ENCODE results near the gene CORIN. TPM values are rescaled to one million over a fixed set of nuclear protein-coding genes. Genes with fewer than 3 reads are reported as not detected.
A peak's percentile ranks its signal among the peaks of the same experiment; 100 is the strongest.

The CORIN gene
- total and polyA plus RNA-seq, 5 donors, result 66.2 to 226 (median 175) TPM

GRCh38 chr4:47615385-47615784 lies 222.5 kb downstream of the CORIN start:
- no peaks in the 10 kb centered on the region for H3K4me1 ChIP-seq (ENCODE audit: control insufficient read depth, insufficient read depth, low read length)
- intact Hi-C loops (cut with DNase I), result no loop called here
- 83% methylated on average over 4 of the region's 4 CpGs for WGBS
- DNase-seq (no peak), ATAC-seq (no peak)
- H3K9me3 ChIP-seq (ENCODE audit: control insufficient read depth, low read length), result no peaks in the 10 kb centered on the region
- H3K27me3 ChIP-seq (ENCODE audit: control insufficient read depth, insufficient read depth), result no peaks in the 10 kb centered on the region
- H3K4me3 ChIP-seq (ENCODE audit: low read length), result no peak overlapping the region
- no peak overlapping the region for H3K27ac ChIP-seq (ENCODE audit: low read length)

GRCh38 chr4:47612116-47613023 lies 225.5 kb downstream of the CORIN start:
- intact Hi-C loops (cut with DNase I), result no loop called here
- DNase-seq (no peak), ATAC-seq (no peak)
- Histone ChIP-seq H3K4me1 (ENCODE audit: control insufficient read depth, insufficient read depth, low read length) (no peaks in the 10 kb centered on the region), H3K27ac (ENCODE audit: low read length) (no peak overlapping the region), H3K27me3 (ENCODE audit: control insufficient read depth, insufficient read depth) (no peaks in the 10 kb centered on the region), H3K4me3 (ENCODE audit: low read length) (no peak overlapping the region), H3K9me3 (ENCODE audit: control insufficient read depth, low read length) (no peaks in the 10 kb centered on the region)
- 61% methylated on average over 4 of the region's 4 CpGs for WGBS

DNA sequence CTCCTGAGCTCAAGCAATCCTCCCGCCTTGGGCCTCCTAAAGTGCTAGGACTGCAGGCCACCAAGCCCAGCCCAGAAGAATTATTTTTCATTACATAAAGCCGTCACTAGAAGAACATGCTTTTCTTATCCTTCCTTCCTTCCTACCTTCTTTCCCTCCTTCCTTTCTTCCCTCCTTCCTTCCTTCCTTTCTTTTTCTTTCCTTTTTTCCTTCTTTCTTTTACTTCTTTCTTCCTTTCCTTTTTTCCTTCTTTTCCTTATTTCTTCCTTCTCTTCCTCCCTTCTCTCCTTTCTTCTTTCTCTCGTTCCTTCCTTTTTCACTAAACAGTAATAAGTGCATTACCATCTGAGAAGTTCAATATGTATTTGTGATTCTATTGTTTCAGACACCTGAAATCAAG lies 231.4 kb downstream of the CORIN start:
- no peaks in the 10 kb centered on the region for H3K9me3 ChIP-seq (ENCODE audit: control insufficient read depth, low read length)
- H3K4me1 ChIP-seq (ENCODE audit: control insufficient read depth, insufficient read depth, low read length), result no peaks in the 10 kb centered on the region
- intact Hi-C loops (cut with DNase I), result no loop called here
- no peak overlapping the region for H3K4me3 ChIP-seq (ENCODE audit: low read length)
- H3K27ac ChIP-seq (ENCODE audit: low read length), result no peak overlapping the region
- no peaks in the 10 kb centered on the region for H3K27me3 ChIP-seq (ENCODE audit: control insufficient read depth, insufficient read depth)
- ATAC-seq, result no peak
- DNase-seq, result no peak
- 90% methylated on average over 3 of the region's 3 CpGs for WGBS

GRCh38 chr4:47598896-47599295 lies 239.0 kb downstream of the CORIN start:
- H3K9me3 ChIP-seq (ENCODE audit: control insufficient read depth, low read length), result no peaks in the 10 kb centered on the region
- DNase-seq (no peak), ATAC-seq (no peak)
- no peak overlapping the region for H3K4me3 ChIP-seq (ENCODE audit: low read length)
- 72% methylated on average over 3 of the region's 3 CpGs for whole genome bisulfite sequencing
- intact Hi-C loops (cut with DNase I), result no loop called here
- no peak overlapping the region for H3K27ac ChIP-seq (ENCODE audit: low read length)
- H3K27me3 ChIP-seq (ENCODE audit: control insufficient read depth, insufficient read depth), result no peaks in the 10 kb centered on the region
- no peaks in the 10 kb centered on the region for H3K4me1 ChIP-seq (ENCODE audit: control insufficient read depth, insufficient read depth, low read length)

GRCh38 chr4:47598320-47598719 lies 239.5 kb downstream of the CORIN start:
- Histone ChIP-seq H3K4me3 (ENCODE audit: low read length) (no peak overlapping the region), H3K27ac (ENCODE audit: low read length) (no peak overlapping the region), H3K27me3 (ENCODE audit: control insufficient read depth, insufficient read depth) (no peaks in the 10 kb centered on the region), H3K4me1 (ENCODE audit: control insufficient read depth, insufficient read depth, low read length) (no peaks in the 10 kb centered on the region), H3K9me3 (ENCODE audit: control insufficient read depth, low read length) (no peaks in the 10 kb centered on the region)
- 36% methylated on average over 1 of the region's 1 CpG for WGBS
- DNase-seq (no peak), ATAC-seq (peak in 1 of 2 donors; percentile 61)
- intact Hi-C loops (cut with DNase I), result no loop called here

- no peaks in the 10 kb centered on the region for H3K9me3 ChIP-seq (ENCODE audit: control insufficient read depth, low read length)
Observed at GRCh38 chr4:47597696-47598095, 240.2 kb downstream of the CORIN start.

DNA sequence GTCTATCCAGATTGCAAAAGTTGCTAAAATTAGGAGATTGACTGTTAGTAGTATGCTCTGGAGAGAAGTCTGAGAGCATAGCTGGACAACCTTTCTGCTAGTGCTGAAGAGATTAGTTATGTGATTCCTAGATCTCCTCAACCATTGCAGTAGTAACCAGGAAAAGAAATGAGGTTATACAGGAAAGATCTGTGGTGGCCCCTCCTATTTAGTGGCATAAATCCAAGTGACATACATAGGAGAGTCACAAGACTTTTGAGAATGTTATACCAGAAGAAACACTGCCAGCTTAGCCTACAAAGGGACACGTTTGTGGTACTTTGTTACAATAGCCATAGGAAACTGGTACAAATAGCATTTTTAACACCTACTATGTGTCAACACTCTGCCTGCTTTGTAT lies 247.5 kb downstream of the CORIN start:
- ATAC-seq (no peak), DNase-seq (no peak)
- Histone ChIP-seq H3K4me1 (ENCODE audit: control insufficient read depth, insufficient read depth, low read length) (no peaks in the 10 kb centered on the region), H3K27me3 (ENCODE audit: control insufficient read depth, insufficient read depth) (no peaks in the 10 kb centered on the region), H3K27ac (ENCODE audit: low read length) (no peak overlapping the region), H3K9me3 (ENCODE audit: control insufficient read depth, low read length) (no peaks in the 10 kb centered on the region), H3K4me3 (ENCODE audit: low read length) (no peak overlapping the region)
- intact Hi-C loops (cut with DNase I), result no loop called here
- WGBS, result 95% methylated on average over 1 of the region's 1 CpG

More at GRCh38 chr4:47597696-47598095, 240.2 kb downstream of the CORIN start:
- ATAC-seq (no peak), DNase-seq (no peak)
- 86% methylated on average over 1 of the region's 1 CpG for WGBS
- Histone ChIP-seq H3K27ac (ENCODE audit: low read length) (no peak overlapping the region), H3K27me3 (ENCODE audit: control insufficient read depth, insufficient read depth) (no peaks in the 10 kb centered on the region), H3K4me3 (ENCODE audit: low read length) (no peak overlapping the region), H3K4me1 (ENCODE audit: control insufficient read depth, insufficient read depth, low read length) (no peaks in the 10 kb centered on the region)
- intact Hi-C loops (cut with DNase I), result no loop called here

DNA sequence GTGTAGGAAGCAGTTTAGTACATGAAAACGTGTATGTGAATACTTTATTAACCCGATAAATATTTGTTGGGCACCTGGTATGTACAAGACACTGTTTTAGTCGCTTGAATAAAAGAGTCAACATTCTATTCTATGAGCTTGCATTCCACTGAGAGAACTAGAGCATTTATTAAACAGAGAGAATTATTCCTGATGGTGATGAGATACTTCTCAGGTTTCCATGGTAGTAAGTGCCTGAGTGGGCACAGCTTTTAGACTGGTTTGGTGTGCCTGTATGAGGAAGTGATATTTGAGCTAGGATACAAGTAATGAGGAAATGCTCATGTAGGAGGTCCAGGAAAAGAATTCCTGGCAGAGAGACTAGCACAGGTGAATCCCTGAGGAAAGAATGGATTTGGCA lies 258.6 kb downstream of the CORIN start:
- H3K9me3 ChIP-seq (ENCODE audit: control insufficient read depth, low read length), result no peaks in the 10 kb centered on the region
- no peaks in the 10 kb centered on the region for H3K4me1 ChIP-seq (ENCODE audit: control insufficient read depth, insufficient read depth, low read length)
- H3K4me3 ChIP-seq (ENCODE audit: low read length), result no peak overlapping the region
- no peaks in the 10 kb centered on the region for H3K27me3 ChIP-seq (ENCODE audit: control insufficient read depth, insufficient read depth)
- no peak for DNase-seq
- 74% methylated on average over 3 of the region's 3 CpGs for WGBS
- no peak for ATAC-seq
- H3K27ac ChIP-seq (ENCODE audit: low read length), result no peak overlapping the region
- intact Hi-C loops (cut with DNase I), result no loop called here

DNA sequence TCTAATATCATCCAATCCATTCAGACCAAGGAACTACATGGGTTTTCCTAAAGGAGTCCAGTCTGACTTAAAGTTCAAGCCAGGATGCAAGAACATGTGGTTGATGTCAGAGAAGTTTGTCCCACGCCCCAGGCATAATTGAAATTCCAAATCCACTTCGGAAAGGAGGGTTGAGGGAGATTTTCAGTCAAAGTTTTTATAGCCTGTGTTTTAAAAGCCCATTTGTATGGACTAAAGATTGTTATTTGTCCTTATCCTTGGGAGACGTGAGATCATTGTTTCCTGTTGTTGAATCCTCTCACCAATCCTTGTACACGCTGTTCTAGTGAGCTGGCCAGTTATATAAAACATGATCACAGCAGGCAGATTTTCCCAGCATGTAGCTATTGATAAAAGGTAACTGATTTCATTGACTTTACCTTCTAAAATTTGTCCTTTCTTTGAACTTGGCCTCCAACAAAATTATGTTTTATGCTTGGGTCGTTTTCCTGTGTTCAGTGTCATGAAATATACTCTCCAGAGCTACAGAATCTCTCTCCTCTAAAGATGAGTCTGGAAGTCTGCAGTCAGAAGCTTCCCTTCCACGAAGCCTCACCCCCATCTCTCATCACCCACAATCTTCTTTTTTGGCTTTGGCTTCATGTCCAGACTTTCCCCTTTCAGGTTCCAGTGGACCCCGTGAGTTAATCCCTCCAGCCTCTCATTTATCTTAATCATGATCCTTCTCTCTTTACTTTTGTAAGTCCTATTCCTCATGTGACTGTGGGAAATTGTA lies 259.9 kb downstream of the CORIN start:
- no peak overlapping the region for H3K4me3 ChIP-seq (ENCODE audit: low read length)
- no peaks in the 10 kb centered on the region for H3K9me3 ChIP-seq (ENCODE audit: control insufficient read depth, low read length)
- no peaks in the 10 kb centered on the region for H3K27me3 ChIP-seq (ENCODE audit: control insufficient read depth, insufficient read depth)
- DNase-seq, result no peak
- 44% methylated on average over 7 of the region's 7 CpGs for WGBS
- ATAC-seq, result peak; percentile 93 to 97
- no peaks in the 10 kb centered on the region for H3K4me1 ChIP-seq (ENCODE audit: control insufficient read depth, insufficient read depth, low read length)
- intact Hi-C loops (cut with DNase I), result no loop called here
- peak overlapping the region; percentile 61 for H3K27ac ChIP-seq (ENCODE audit: low read length)

DNA sequence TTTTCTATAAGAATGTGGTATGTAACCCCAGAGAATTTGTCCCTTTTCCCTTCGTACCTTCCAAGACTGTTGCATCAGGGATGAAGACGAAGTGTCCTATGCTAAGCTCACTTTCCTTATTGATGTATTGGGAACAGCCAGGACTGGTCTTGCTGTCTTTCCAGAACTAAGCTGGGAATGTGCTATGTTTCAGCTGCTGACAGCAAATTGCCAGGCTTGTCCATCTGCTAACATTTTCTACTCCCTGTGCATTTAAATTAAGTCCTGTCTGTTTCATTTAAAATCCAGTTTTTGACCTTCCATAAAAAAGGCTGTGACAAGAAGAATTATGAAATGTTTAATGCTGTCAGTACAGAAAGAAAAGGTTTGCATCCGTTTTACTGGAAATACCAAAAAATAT lies 264.9 kb downstream of the CORIN start:
- Histone ChIP-seq H3K27ac (ENCODE audit: low read length) (no peak overlapping the region), H3K4me1 (ENCODE audit: control insufficient read depth, insufficient read depth, low read length) (no peaks in the 10 kb centered on the region), H3K4me3 (ENCODE audit: low read length) (no peak overlapping the region), H3K27me3 (ENCODE audit: control insufficient read depth, insufficient read depth) (no peaks in the 10 kb centered on the region), H3K9me3 (ENCODE audit: control insufficient read depth, low read length) (no peaks in the 10 kb centered on the region)
- DNase-seq (no peak), ATAC-seq (no peak)
- intact Hi-C loops (cut with DNase I), result no loop called here
- WGBS, result 91% methylated on average over 3 of the region's 3 CpGs

- no peak for DNase-seq
- no peak overlapping the region for H3K4me3 ChIP-seq (ENCODE audit: low read length)
Observed at GRCh38 chr4:47570816-47571215, 267.1 kb downstream of the CORIN start.

More at GRCh38 chr4:47570816-47571215, 267.1 kb downstream of the CORIN start:
- H3K4me1 ChIP-seq (ENCODE audit: control insufficient read depth, insufficient read depth, low read length), result no peaks in the 10 kb centered on the region
- no peak overlapping the region for H3K27ac ChIP-seq (ENCODE audit: low read length)
- no peak for ATAC-seq
- H3K27me3 ChIP-seq (ENCODE audit: control insufficient read depth, insufficient read depth), result no peaks in the 10 kb centered on the region
- no peaks in the 10 kb centered on the region for H3K9me3 ChIP-seq (ENCODE audit: control insufficient read depth, low read length)
- intact Hi-C loops (cut with DNase I), result no loop called here

All from right cardiac atrium (tissue), 5 donors.